ENCODE data around the gene RAB26.

Gene RAB26

GRCh38 chr16:2154533-2155090, 6.2 kb downstream of the RAB26 start:
- peaks cover 8% of the 10 kb centered on the region for H3K27me3 ChIP-seq (ENCODE audit: control insufficient read depth, insufficient read depth, low read length, poor library complexity, severe bottlenecking)
- H3K4me3 ChIP-seq (ENCODE audit: insufficient read depth, low read depth, low read length): peak overlapping the region; percentile 81
- no peaks in the 10 kb centered on the region for H3K9me3 ChIP-seq (ENCODE audit: control insufficient read depth, low read length)
- H3K36me3 ChIP-seq (ENCODE audit: control insufficient read depth, insufficient read depth, low read length): peaks cover 4% of the 10 kb centered on the region
- no peak overlapping the region for H3K27ac ChIP-seq (ENCODE audit: insufficient read depth, low read depth, low read length, poor library complexity, severe bottlenecking)
- 1% methylated on average over 23 of the region's 23 CpGs for WGBS, 2 experiments
- peaks cover 63% of the 10 kb centered on the region for H3K4me1 ChIP-seq (ENCODE audit: control insufficient read depth, insufficient read depth, low read length)

- Histone ChIP-seq H3K27me3 (ENCODE audit: control insufficient read depth, insufficient read depth, low read length, poor library complexity, severe bottlenecking) (peaks cover 2% of the 10 kb centered on the region), H3K4me1 (ENCODE audit: control insufficient read depth, insufficient read depth, low read length) (peaks cover 62% of the 10 kb centered on the region), H3K9me3 (ENCODE audit: control insufficient read depth, low read length) (no peaks in the 10 kb centered on the region), H3K4me3 (ENCODE audit: insufficient read depth, low read depth, low read length) (peak within 1 kb of the TSS; percentile 81), H3K36me3 (ENCODE audit: control insufficient read depth, insufficient read depth, low read length) (peaks cover 4% of the 10 kb centered on the region), H3K27ac (ENCODE audit: insufficient read depth, low read depth, low read length, poor library complexity, severe bottlenecking) (peak within 1 kb of the TSS; percentile 2)
- 0% methylated on average over 94 of the region's 94 CpGs for WGBS, 2 experiments
Measured at GRCh38 chr16:2155091-2155950, 6.9 kb downstream of the RAB26 start, which contains the start of gene TRAF7. Gene TRAF7 (plus strand): TSS chr16:2155782. CDS start chr16:2163921, 8,139 bp downstream.

- Histone ChIP-seq H3K27me3 (ENCODE audit: control insufficient read depth, insufficient read depth, low read length, poor library complexity, severe bottlenecking) (no peaks in the 10 kb centered on the region), H3K9me3 (ENCODE audit: control insufficient read depth, low read length) (no peaks in the 10 kb centered on the region), H3K27ac (ENCODE audit: insufficient read depth, low read depth, low read length, poor library complexity, severe bottlenecking) (peak overlapping the region; percentile 2), H3K4me3 (ENCODE audit: insufficient read depth, low read depth, low read length) (peak overlapping the region; percentile 70), H3K36me3 (ENCODE audit: control insufficient read depth, insufficient read depth, low read length) (peaks cover 4% of the 10 kb centered on the region), H3K4me1 (ENCODE audit: control insufficient read depth, insufficient read depth, low read length) (peaks cover 63% of the 10 kb centered on the region)
- 8 to 9% methylated on average over 45 to 46 of the region's 47 CpGs for WGBS, 2 experiments
Measured at GRCh38 chr16:2155977-2156848, 7.8 kb downstream of the RAB26 start.

- peak overlapping the region; percentile 70 for H3K4me3 ChIP-seq (ENCODE audit: insufficient read depth, low read depth, low read length)
- H3K27ac ChIP-seq (ENCODE audit: insufficient read depth, low read depth, low read length, poor library complexity, severe bottlenecking): no peak overlapping the region
- H3K9me3 ChIP-seq (ENCODE audit: control insufficient read depth, low read length): no peaks in the 10 kb centered on the region
- H3K36me3 ChIP-seq (ENCODE audit: control insufficient read depth, insufficient read depth, low read length): peaks cover 4% of the 10 kb centered on the region
- H3K4me1 ChIP-seq (ENCODE audit: control insufficient read depth, insufficient read depth, low read length): peaks cover 57% of the 10 kb centered on the region
- 79 to 83% methylated on average over 5 of the region's 5 CpGs for WGBS, 2 experiments
- no peaks in the 10 kb centered on the region for H3K27me3 ChIP-seq (ENCODE audit: control insufficient read depth, insufficient read depth, low read length, poor library complexity, severe bottlenecking)
Measured at GRCh38 chr16:2156849-2157224, 8.4 kb downstream of the RAB26 start.

GRCh38 chr16:2157480-2158261, 9.2 kb downstream of the RAB26 start:
- H3K4me1 ChIP-seq (ENCODE audit: control insufficient read depth, insufficient read depth, low read length): peaks cover 49% of the 10 kb centered on the region
- H3K4me3 ChIP-seq (ENCODE audit: insufficient read depth, low read depth, low read length): no peak overlapping the region
- H3K36me3 ChIP-seq (ENCODE audit: control insufficient read depth, insufficient read depth, low read length): peaks cover 4% of the 10 kb centered on the region
- H3K27me3 ChIP-seq (ENCODE audit: control insufficient read depth, insufficient read depth, low read length, poor library complexity, severe bottlenecking): no peaks in the 10 kb centered on the region
- H3K9me3 ChIP-seq (ENCODE audit: control insufficient read depth, low read length): no peaks in the 10 kb centered on the region
- WGBS, 2 experiments: 93 to 94% methylated on average over 27 of the region's 27 CpGs
- H3K27ac ChIP-seq (ENCODE audit: insufficient read depth, low read depth, low read length, poor library complexity, severe bottlenecking): no peak overlapping the region

GRCh38 chr16:2158262-2158638, 9.8 kb downstream of the RAB26 start:
- H3K4me1 ChIP-seq (ENCODE audit: control insufficient read depth, insufficient read depth, low read length): peaks cover 45% of the 10 kb centered on the region
- H3K27ac ChIP-seq (ENCODE audit: insufficient read depth, low read depth, low read length, poor library complexity, severe bottlenecking): no peak overlapping the region
- H3K36me3 ChIP-seq (ENCODE audit: control insufficient read depth, insufficient read depth, low read length): peaks cover 4% of the 10 kb centered on the region
- H3K4me3 ChIP-seq (ENCODE audit: insufficient read depth, low read depth, low read length): no peak overlapping the region
- H3K9me3 ChIP-seq (ENCODE audit: control insufficient read depth, low read length): no peaks in the 10 kb centered on the region
- no peaks in the 10 kb centered on the region for H3K27me3 ChIP-seq (ENCODE audit: control insufficient read depth, insufficient read depth, low read length, poor library complexity, severe bottlenecking)
- 92 to 93% methylated on average over 15 of the region's 15 CpGs for WGBS, 2 experiments

- no peaks in the 10 kb centered on the region for H3K27me3 ChIP-seq (ENCODE audit: control insufficient read depth, insufficient read depth, low read length, poor library complexity, severe bottlenecking)
- H3K9me3 ChIP-seq (ENCODE audit: control insufficient read depth, low read length): no peaks in the 10 kb centered on the region
- no peak overlapping the region for H3K27ac ChIP-seq (ENCODE audit: insufficient read depth, low read depth, low read length, poor library complexity, severe bottlenecking)
- H3K4me3 ChIP-seq (ENCODE audit: insufficient read depth, low read depth, low read length): no peak overlapping the region
- peaks cover 39% of the 10 kb centered on the region for H3K4me1 ChIP-seq (ENCODE audit: control insufficient read depth, insufficient read depth, low read length)
- no peaks in the 10 kb centered on the region for H3K36me3 ChIP-seq (ENCODE audit: control insufficient read depth, insufficient read depth, low read length)
- WGBS, 2 experiments: 78 to 82% methylated on average over 24 of the region's 24 CpGs
Measured at GRCh38 chr16:2159175-2159838, 10.9 kb downstream of the RAB26 start.

GRCh38 chr16:2160915-2161551, 12.6 kb downstream of the RAB26 start:
- WGBS, 2 experiments: 69 to 73% methylated on average over 19 to 20 of the region's 20 CpGs
- H3K36me3 ChIP-seq (ENCODE audit: control insufficient read depth, insufficient read depth, low read length): peaks cover 6% of the 10 kb centered on the region
- H3K27me3 ChIP-seq (ENCODE audit: control insufficient read depth, insufficient read depth, low read length, poor library complexity, severe bottlenecking): no peaks in the 10 kb centered on the region
- peak overlapping the region; percentile 8 for H3K27ac ChIP-seq (ENCODE audit: insufficient read depth, low read depth, low read length, poor library complexity, severe bottlenecking)
- H3K4me3 ChIP-seq (ENCODE audit: insufficient read depth, low read depth, low read length): no peak overlapping the region
- H3K4me1 ChIP-seq (ENCODE audit: control insufficient read depth, insufficient read depth, low read length): peaks cover 39% of the 10 kb centered on the region
- no peaks in the 10 kb centered on the region for H3K9me3 ChIP-seq (ENCODE audit: control insufficient read depth, low read length)

- Histone ChIP-seq H3K9me3 (ENCODE audit: control insufficient read depth, low read length) (no peaks in the 10 kb centered on the region), H3K4me3 (ENCODE audit: insufficient read depth, low read depth, low read length) (no peak overlapping the region), H3K4me1 (ENCODE audit: control insufficient read depth, insufficient read depth, low read length) (peaks cover 35% of the 10 kb centered on the region), H3K27ac (ENCODE audit: insufficient read depth, low read depth, low read length, poor library complexity, severe bottlenecking) (no peak overlapping the region), H3K36me3 (ENCODE audit: control insufficient read depth, insufficient read depth, low read length) (peaks cover 7% of the 10 kb centered on the region), H3K27me3 (ENCODE audit: control insufficient read depth, insufficient read depth, low read length, poor library complexity, severe bottlenecking) (no peaks in the 10 kb centered on the region)
- 96% methylated on average over 10 of the region's 10 CpGs for WGBS, 2 experiments
Measured at GRCh38 chr16:2161911-2162310, 13.5 kb downstream of the RAB26 start.

Measured in ectodermal cell (in vitro differentiated cells).